H54 (cell line): ENCODE results near the gene KPNA1.

ENCODE experiments used
- DNase-seq: peaks from one replicate; pipeline ENCODE4 v3.0.0; 2011; ENCODE audit warnings: low spot score, mixed read lengths; ENCODE audit not compliant: insufficient read length
- FAIRE-seq: peaks from 3 replicates; lab custom pipeline; 2011; peaks lifted over from hg19 to GRCh38; lab: Jason Lieb, UNC
- POLR2A ChIP-seq: IDR thresholded peaks from 2 replicates; pipeline ENCODE4 v1.6.1; 2011; ENCODE audit warnings: low read depth, mild to moderate bottlenecking, low read length

Gene KPNA1

DNA sequence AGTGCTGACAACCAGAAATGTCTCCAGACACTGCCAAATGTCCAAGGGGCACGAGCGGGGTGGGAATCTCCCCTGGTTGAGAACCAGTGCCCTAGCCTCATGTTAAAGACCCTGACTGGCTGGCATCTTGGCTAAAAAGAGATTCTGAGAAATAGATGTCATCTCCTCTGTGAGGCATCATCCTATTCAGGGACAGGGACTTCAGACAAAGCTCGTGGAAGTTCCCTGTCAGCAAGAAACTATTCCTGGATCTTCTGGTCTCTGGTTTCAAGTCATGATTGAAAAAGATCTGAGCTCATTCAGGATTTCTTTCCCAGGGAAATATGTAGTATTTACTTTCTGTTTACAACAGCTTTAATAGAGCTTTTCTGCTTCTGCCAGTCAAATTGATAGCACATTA lies 109.7 kb downstream of the KPNA1 start:
- DNase-seq (no peak), FAIRE-seq (no peak)
- TF ChIP-seq POLR2A: no peak

GRCh38 chr3:122403489-122403888 lies 111.2 kb downstream of the KPNA1 start:
- no peak for TF ChIP-seq POLR2A
- DNase-seq (no peak), FAIRE-seq (no peak)

DNA sequence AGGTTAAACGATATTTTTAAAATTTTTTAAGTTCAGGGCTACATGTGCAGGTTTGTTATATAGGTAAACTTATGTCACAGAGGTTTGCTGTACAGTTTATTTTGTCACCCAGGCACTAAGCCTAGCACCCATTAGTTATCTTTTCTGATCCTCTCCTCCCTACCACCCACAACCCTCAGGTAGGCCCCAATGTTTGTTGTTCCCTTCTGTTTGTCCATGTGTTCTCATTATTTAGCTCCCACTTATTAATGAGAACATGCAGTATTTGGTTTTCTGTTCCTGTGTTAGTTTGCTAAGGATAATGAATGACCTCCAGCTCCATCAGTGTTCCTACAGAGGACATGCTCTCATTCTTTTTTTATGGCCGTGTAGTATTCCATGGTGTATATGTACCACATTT lies 115.8 kb downstream of the KPNA1 start:
- DNase-seq: no peak
- TF ChIP-seq POLR2A: no peak
- FAIRE-seq: no peak

GRCh38 chr3:122397201-122397600 lies 117.5 kb downstream of the KPNA1 start:
- FAIRE-seq (no peak), DNase-seq (no peak)
- TF ChIP-seq POLR2A: no peak

GRCh38 chr3:122396511-122396910 lies 118.2 kb downstream of the KPNA1 start:
- no peak for FAIRE-seq
- TF ChIP-seq POLR2A: no peak

GRCh38 chr3:122395582-122395981 lies 119.2 kb downstream of the KPNA1 start:
- FAIRE-seq (no peak), DNase-seq (no peak)

More at GRCh38 chr3:122396511-122396910, 118.2 kb downstream of the KPNA1 start:
- DNase-seq: no peak

GRCh38 chr3:122394173-122394572 lies 120.6 kb downstream of the KPNA1 start:
- TF ChIP-seq POLR2A: no peak
- FAIRE-seq: no peak
- no peak for DNase-seq

More at GRCh38 chr3:122395582-122395981, 119.2 kb downstream of the KPNA1 start:
- no peak for TF ChIP-seq POLR2A

- peak; percentile 90 for FAIRE-seq
- no peak for DNase-seq
- no peak for TF ChIP-seq POLR2A
Observed at GRCh38 chr3:122392868-122393844, 121.6 kb downstream of the KPNA1 start.

GRCh38 chr3:122391681-122392446 lies 122.9 kb downstream of the KPNA1 start:
- no peak for TF ChIP-seq POLR2A
- no peak for DNase-seq
- FAIRE-seq: no peak

DNA sequence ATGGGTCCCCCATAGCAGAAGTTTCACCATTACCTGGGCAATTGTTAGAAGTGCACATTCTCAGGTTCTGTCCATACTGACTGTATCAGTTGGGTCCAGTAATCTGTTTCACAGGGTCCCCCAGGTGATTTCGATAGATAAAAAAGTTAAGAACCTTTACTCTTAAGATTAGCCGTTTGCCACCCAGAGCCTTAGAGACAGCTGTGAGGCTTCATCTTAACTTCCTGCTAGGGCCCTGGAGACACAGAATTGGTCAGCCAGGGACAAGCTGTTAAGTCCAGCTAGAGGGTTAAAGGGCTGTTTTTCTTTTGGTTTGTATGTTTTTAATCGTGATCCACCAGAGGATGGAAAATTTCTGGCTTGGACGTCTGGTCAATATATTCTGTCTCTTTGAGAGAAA lies 124.1 kb downstream of the KPNA1 start:
- no peak for TF ChIP-seq POLR2A
- FAIRE-seq (no peak), DNase-seq (no peak)

DNA sequence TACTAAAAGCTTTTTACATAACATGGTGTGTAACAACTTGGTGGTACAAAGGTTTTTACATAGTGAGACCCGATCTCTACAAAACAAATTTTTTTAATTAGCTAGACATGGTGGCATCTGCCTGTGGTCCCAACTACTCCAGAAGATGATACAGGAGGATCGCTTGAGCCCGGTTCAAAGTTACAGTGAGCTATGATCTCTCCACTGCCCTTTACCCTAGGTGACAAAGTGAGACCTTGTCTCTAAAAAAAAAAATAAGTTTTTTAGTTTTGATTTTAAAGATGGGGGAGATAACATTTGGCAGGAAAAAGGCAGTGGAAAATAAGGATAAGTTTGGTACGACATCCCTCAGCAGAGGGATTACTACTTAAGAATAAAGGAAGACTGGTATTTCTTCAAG lies 124.8 kb downstream of the KPNA1 start:
- no peak for TF ChIP-seq POLR2A
- no peak for DNase-seq
- no peak for FAIRE-seq

DNA sequence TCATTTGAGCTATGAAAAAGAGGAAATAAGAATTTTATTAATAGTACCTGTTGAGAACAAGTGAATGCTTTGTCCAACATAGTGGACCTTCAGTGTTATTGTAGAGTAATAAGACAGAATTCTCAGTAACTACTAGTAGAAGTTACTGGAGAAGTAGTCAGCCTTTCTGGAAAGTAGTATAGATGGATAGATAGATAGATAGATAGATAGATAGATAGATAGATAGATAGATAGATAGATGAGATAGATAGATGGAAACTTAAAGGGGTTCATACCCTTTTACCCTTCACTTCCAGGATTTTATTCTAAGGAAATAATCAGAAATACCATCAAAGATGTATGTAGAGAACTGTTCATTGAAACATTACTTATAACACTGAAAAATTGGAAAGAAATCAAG lies 125.5 kb downstream of the KPNA1 start:
- TF ChIP-seq POLR2A: no peak
- no peak for FAIRE-seq
- DNase-seq: no peak

GRCh38 chr3:122387709-122388108 lies 127.0 kb downstream of the KPNA1 start:
- DNase-seq: no peak
- no peak for FAIRE-seq
- TF ChIP-seq POLR2A: no peak
